Activated CD8-positive, alpha-beta memory T cell treated with anti-CD3 and anti-CD28 coated beads, Interleukin-2, amount 50 U/mL, for 1 hour (primary cell): ENCODE results near the gene NECTIN1.
"Not testable (repeated sequence)": the region's sequence is repeated elsewhere in the genome, so short reads cannot be mapped to it uniquely, and the experiment has no call there.

Source experiments
- DNase-seq: peaks from one replicate; pipeline ENCODE4 v3.0.0-alpha.2; 2020; ENCODE audit errors: extremely low read depth

Gene NECTIN1

GRCh38 chr11:119616586-119617339 lies 112.2 kb downstream of the NECTIN1 start:
- no peak for DNase-seq

- no peak for DNase-seq
These were observed 113.2 kb downstream of the NECTIN1 start for GRCh38 chr11:119615882-119616196.

GRCh38 chr11:119615003-119615881 lies 113.8 kb downstream of the NECTIN1 start:
- DNase-seq = no peak

- DNase-seq = no peak
These were observed 114.6 kb downstream of the NECTIN1 start for GRCh38 chr11:119614222-119615002.

GRCh38 chr11:119612814-119613213 lies 116.2 kb downstream of the NECTIN1 start:
- DNase-seq = no peak

GRCh38 chr11:119610836-119611426 lies 118.1 kb downstream of the NECTIN1 start:
- no peak for DNase-seq

- no peak for DNase-seq
These were observed 120.2 kb downstream of the NECTIN1 start for GRCh38 chr11:119608781-119609180.

- no peak for DNase-seq
These were observed 120.8 kb downstream of the NECTIN1 start for GRCh38 chr11:119608201-119608600.

GRCh38 chr11:119607726-119608125 lies 121.3 kb downstream of the NECTIN1 start:
- no peak for DNase-seq

- DNase-seq = no peak
These were observed 123.8 kb downstream of the NECTIN1 start for GRCh38 chr11:119605137-119605665.

GRCh38 chr11:119602745-119603373 lies 126.1 kb downstream of the NECTIN1 start:
- no peak for DNase-seq

- DNase-seq = no peak
These were observed 129.0 kb downstream of the NECTIN1 start for GRCh38 chr11:119599864-119600541.

GRCh38 chr11:119595941-119596340 lies 133.1 kb downstream of the NECTIN1 start:
- not testable (repeated sequence) for DNase-seq

GRCh38 chr11:119594639-119595249 lies 134.3 kb downstream of the NECTIN1 start:
- no peak for DNase-seq

GRCh38 chr11:119593346-119593745 lies 135.7 kb downstream of the NECTIN1 start:
- no peak for DNase-seq

GRCh38 chr11:119592642-119593041 lies 136.4 kb downstream of the NECTIN1 start:
- DNase-seq = no peak

- no peak for DNase-seq
These were observed 137.1 kb downstream of the NECTIN1 start for GRCh38 chr11:119591836-119592310.

- DNase-seq = no peak
These were observed 138.2 kb downstream of the NECTIN1 start for GRCh38 chr11:119590651-119591351.

GRCh38 chr11:119589001-119589400 lies 140.0 kb downstream of the NECTIN1 start:
- no peak for DNase-seq
